ENCODE data around the gene ABCC1.

Gene ABCC1

GRCh38 chr16:16006650-16007049, 57.2 kb downstream of the ABCC1 start:
- no peak for TF ChIP-seq CTCF (IDR thresholded peaks at IDR 0.05; ENCODE audit: control extremely low read depth, extremely low read depth, low read depth, missing control alignments)
- CTCF ChIA-PET = interaction anchor here (1.1 kb wide), 1 partner anchor 118 kb away, joined by 3 read pairs; the partner anchor contains the start of gene CEP20
- POLR2A ChIA-PET = interaction anchor here (0.6 kb wide), 1 partner anchor 11 kb away, joined by 4 read pairs; no protein-coding TSS in a partner anchor
- no peak for DNase-seq (ENCODE audit: extremely low spot score)

GRCh38 chr16:16007743-16008111, 58.3 kb downstream of the ABCC1 start:
- CTCF ChIA-PET = interaction anchor here (1.3 to 1.5 kb wide), 2 partner anchors 19 to 20 kb away, joined by 4 read pairs; no protein-coding TSS in a partner anchor
- DNase-seq (ENCODE audit: extremely low spot score) = peak; percentile 86
- POLR2A ChIA-PET = no interaction called here
- no peak for TF ChIP-seq CTCF (IDR thresholded peaks at IDR 0.05; ENCODE audit: control extremely low read depth, extremely low read depth, low read depth, missing control alignments)

DNA sequence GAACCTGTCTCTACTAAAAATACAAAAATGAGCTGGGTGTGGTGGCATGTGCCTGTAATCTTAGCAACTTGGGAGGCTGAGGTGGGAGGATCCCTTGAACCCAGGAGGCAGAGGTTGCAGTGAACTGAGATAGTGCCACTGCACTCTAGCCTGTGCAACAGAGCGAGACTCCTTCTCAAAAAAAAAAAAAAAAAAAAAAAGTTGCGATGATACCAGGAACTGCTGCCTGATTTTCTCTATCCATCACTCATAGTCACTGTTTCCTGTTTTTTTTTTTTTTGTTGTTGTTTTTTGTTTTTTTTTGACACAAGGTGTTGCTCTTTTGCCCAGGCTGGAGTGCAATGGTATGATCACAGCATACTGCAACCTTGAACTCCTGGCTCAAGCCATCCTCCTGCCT, 59.2 kb downstream of the ABCC1 start:
- DNase-seq (ENCODE audit: extremely low spot score) = no peak
- POLR2A ChIA-PET = no interaction called here
- TF ChIP-seq CTCF (IDR thresholded peaks at IDR 0.05; ENCODE audit: control extremely low read depth, extremely low read depth, low read depth, missing control alignments) = no peak
- CTCF ChIA-PET = interaction anchor here (1.4 to 1.6 kb wide), 3 partner anchors 17 to 120 kb away, joined by 3 to 6 read pairs (median 4); partner anchors contain the start of gene CEP20

DNA sequence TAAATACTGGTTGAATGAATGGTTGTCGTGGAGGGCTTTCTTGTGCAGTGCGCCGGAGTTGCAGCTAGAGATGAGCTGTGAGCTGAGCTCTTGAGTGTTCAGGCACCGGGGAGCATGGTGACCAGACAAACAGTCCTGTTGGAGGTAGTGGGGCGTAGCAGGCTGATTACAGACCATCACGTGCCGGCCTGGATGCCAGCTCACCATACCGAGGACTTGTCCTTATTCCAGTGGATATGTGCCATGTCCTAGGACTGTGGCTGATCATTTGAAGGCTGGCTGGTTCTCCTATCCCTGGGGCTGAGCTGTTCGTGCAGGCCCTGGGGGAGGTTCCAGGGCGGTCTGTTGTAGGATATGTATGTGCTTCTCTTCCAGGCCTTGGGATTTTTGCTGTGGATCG, 60.0 kb downstream of the ABCC1 start:
- no peak for DNase-seq (ENCODE audit: extremely low spot score)
- TF ChIP-seq CTCF (IDR thresholded peaks at IDR 0.05; ENCODE audit: control extremely low read depth, extremely low read depth, low read depth, missing control alignments) = no peak
- ChIA-PET CTCF (interaction anchor here (1.1 to 1.6 kb wide), 4 partner anchors 16 to 121 kb away, joined by 3 to 6 read pairs (median 4); partner anchors contain the start of gene CEP20), POLR2A (no interaction called here)

GRCh38 chr16:16010194-16010593, 60.8 kb downstream of the ABCC1 start:
- ChIA-PET POLR2A (no interaction called here), CTCF (interaction anchor here (1.1 to 1.6 kb wide), 2 partner anchors 15 to 34 kb away, joined by 3 to 6 read pairs; no protein-coding TSS in a partner anchor)

GRCh38 chr16:16012144-16012543, 62.7 kb downstream of the ABCC1 start:
- DNase-seq (ENCODE audit: extremely low spot score) = no peak
- no peak for TF ChIP-seq CTCF (IDR thresholded peaks at IDR 0.05; ENCODE audit: control extremely low read depth, extremely low read depth, low read depth, missing control alignments)
- POLR2A ChIA-PET = no interaction called here
- CTCF ChIA-PET = no interaction called here

More at GRCh38 chr16:16010194-16010593, 60.8 kb downstream of the ABCC1 start:
- TF ChIP-seq CTCF (IDR thresholded peaks at IDR 0.05; ENCODE audit: control extremely low read depth, extremely low read depth, low read depth, missing control alignments) = no peak
- DNase-seq (ENCODE audit: extremely low spot score) = no peak

Data from GM10248 (cell line).